GM18867 (cell line): ENCODE results near the gene GPA33.

ENCODE experiments used
- ATAC-seq: cut with Tn5 transposase; IDR thresholded peaks from one replicate; pipeline ENCODE4 v1.9.1; 2021; ENCODE audit warnings: mild to moderate bottlenecking, moderate library complexity; ENCODE audit not compliant: unreplicated experiment

Gene GPA33, protein sequence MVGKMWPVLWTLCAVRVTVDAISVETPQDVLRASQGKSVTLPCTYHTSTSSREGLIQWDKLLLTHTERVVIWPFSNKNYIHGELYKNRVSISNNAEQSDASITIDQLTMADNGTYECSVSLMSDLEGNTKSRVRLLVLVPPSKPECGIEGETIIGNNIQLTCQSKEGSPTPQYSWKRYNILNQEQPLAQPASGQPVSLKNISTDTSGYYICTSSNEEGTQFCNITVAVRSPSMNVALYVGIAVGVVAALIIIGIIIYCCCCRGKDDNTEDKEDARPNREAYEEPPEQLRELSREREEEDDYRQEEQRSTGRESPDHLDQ

DNA sequence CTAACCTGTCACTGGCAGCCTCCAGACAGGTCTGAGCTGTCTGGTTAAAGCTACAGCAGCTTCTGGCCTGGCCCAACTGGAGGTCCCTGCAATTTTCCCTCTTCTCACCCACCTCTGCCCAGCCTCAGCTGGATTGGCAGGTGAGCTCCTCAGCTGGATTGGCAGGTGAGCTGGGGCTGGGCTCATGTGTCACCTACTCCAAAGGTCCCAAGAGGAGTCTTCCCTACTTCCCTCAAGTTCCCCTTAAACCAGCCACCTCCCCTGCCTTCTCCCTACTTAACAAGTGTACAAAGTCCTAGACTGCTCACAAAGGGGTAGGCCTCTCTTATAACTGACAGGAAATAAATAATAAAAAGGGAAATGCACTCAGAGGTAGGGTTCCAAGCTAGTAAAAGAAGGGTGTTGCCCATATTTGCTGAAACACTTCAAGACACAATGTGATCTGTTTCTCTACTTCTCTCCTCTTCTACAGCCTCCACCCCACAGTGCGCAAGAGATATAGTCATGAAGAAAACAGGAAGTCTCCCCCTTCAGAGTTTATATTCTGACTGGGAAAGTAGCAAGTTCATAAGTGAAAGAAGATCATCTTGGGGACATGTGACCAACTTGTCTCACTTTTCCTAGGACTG is at the start of gene GPA33:
GPA33 (minus strand) TSS at position 64 of the 629 bp plus-strand sequence. CDS start 90 bp downstream, outside the sequence.
- ATAC-seq: peak; percentile 47

DNA sequence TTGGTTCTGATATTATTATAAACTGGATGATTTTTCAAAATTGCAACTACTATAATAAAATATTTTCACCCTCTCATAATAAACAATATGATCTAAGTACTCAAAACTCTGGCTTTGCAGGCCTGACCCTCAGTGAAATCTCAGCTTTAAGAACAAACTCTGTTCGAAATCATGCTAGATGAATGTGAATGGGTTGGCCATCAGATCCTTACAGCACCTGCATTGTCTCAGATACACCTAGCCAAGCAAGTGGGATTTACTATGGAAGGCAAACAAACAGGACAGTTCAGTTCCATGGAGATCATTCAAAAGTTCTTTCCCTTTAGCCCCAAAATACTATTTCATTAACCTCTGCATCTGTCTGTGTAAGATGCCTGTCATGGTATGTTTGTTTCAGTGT is 48.5 kb upstream of the GPA33 start:
- ATAC-seq: no peak

DNA sequence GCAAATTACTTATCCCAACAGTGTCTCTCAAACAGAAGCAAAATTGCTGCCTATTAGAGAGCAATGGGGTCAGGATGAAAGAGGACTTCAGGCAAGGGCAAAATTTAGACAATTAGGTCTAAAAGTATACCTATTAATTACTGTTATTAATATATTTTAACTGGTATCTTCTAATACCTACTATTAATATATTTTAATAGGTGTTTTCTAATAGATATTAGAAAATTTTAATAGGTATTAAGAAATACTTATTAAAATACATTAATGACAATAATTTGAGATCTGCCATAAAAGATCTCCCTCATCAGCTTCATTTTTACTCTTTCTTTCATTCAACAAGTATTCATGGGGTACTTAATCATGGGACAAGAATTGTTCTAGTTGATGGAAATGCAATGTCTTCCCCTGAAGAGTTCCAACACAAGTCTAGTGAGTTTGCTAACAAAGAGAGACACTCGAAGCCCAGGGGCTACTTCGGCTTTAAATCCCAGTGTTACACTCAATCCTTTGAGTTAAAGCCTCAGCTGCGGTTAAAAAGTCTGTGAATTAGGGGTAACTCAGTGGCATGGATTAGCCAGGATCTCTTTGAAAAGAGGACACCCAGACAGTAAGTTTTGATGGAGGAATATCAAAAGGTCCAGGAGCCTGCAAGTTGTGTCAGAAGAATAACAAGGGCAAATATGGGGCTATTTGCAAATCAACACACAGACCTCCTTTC is 47.8 kb upstream of the GPA33 start:
- ATAC-seq: no peak

DNA sequence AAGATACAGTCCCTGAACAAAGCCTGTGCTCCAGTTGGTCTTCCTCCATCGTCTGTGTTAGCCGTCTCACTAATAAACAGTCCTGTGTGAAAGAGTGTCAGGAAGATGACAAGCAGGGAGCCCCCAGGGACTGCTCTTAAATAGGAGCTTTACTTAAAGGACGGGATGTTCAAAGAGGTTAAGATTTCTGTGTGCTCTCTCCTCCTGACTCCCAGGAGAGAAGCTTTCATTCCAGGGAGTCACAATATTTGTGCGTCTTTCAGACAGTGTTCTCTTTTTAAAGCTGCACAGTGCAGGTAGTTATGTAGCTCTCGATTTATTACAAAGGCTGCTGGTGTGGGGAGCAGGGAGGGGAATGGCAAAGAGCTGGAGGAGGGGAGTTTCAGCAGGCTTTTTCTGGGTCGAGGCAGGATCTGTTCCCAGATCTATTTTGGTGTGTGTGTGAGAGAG is 47.2 kb upstream of the GPA33 start:
- ATAC-seq: no peak

DNA sequence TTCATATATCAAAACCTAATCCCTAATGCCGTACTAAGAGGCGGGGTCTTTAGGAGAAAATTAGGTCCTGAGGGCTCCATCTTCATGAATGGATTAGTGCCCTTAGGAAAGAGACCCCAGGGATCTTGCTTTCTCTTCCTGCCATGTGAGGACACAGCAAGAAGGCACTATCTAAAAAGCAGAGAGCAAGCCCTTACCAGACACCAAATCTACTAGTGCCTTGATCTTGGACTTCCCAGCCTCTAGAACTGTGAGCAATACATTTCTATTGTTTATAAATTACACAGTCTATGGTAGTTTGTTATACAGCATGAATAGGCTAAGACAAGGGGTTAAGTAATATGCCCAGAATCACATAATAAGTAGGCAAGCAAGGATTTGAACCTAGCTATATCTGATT is 46.6 kb upstream of the GPA33 start:
- no peak for ATAC-seq

DNA sequence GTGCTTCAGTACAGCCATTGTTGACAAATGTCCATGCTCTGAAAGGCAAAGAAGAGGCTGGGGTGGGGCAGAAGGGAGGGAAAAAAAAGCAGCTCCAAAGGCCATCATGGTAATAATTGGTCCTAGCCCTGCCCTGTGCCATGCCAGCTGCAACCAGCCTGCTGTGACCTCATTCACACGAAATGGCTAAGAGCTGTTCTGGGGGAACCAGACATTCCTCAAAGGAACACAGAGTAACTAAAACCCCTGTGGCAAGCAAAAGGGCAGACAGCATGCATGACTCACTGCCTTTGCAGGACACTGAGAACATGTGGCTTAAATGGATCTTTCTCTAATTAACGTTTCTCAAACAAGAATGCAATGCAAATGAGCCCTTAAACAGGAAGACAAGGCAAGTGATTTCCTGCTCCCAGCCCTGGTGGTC is 46.0 kb upstream of the GPA33 start:
- no peak for ATAC-seq

DNA sequence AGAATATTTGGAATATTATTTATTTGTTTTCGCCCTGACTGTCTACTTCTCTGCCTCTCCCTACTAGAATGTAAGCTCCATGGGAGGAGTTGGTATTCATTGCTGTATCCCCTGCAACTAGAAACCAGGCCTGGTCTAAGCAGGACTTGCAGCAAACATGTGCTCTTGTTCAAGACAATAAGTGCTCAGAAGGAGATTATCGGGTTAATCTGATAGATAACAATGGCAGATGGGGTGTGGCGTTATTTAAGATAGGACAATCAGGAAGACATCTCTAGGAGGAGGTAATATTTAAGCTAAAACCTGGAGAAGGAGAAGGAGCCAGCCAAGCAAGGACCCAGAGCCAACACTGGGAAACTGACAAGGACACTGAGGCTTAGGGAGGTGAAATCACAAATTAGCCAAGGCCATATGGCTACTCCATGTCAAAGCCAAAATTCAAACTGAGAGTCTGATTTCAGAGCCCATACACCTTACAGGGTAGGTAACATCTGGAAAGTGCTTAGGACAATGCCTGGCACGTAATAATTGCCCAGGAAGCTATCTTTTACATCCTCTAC is 45.2 kb upstream of the GPA33 start:
- no peak for ATAC-seq

DNA sequence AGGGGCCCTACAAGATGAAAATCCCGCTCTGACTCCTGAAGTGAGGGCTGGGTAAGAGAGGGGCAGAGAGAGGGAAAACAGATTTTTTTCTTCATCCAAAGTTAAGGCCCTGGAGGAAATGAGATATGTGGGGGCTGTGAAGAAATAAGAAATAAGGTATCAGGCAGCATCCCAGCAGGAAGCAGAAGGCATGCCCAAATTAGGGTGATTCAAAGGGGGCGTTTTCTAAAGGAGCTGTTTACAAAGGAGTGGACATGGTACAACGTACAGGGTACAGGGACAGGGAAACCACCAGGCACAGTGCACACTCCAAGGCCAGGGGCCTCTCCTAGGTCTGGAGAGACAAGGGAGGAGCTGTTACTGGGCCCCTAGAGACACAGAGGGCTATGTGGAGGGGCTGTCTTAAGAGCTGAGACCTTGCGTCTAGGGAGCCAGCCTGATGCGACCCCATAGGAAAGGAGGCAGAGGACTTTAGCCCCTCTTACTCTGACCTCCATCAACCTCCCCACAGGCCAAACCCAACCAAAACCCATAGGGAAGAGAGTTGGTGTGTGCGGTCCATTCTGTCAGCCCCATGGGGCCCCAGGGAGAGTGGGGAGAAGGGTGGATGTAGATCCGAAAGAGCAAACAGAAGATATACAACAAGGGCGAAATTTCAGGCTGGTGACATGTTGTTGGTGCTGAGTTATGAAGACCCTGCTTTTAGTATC is 42.3 kb upstream of the GPA33 start:
- ATAC-seq: no peak

DNA sequence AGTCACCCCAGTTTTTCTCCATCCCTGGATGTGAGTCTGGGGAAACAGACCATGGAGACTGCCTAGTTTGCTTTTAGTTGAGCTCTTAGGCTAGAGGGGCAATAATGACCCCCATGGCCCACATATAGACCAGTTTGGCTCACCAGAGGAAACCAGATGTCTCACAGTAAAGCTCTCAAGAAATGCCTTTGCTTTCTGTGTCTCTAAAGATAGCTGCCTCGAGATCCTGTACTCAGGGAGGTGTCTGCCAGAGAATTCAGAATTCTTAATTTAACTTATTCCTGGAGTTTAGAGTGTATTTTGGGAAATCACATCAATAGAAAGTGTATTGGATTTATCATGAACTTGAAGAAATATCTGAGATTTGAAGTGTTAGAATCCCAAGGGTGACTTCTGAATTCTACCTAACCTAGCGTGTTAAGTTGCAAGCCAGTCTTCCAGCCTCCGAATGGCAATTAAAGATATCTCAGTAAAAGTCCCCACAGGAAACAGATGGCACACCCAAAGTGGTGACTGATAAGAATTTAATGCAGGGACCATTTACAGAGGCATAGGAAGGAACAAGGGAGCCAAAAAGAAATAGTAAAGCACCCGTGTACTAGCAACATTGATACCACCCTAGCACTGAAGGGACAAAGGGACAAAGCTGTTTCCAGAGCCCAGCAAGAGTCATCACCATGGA is 40.8 kb upstream of the GPA33 start:
- no peak for ATAC-seq

DNA sequence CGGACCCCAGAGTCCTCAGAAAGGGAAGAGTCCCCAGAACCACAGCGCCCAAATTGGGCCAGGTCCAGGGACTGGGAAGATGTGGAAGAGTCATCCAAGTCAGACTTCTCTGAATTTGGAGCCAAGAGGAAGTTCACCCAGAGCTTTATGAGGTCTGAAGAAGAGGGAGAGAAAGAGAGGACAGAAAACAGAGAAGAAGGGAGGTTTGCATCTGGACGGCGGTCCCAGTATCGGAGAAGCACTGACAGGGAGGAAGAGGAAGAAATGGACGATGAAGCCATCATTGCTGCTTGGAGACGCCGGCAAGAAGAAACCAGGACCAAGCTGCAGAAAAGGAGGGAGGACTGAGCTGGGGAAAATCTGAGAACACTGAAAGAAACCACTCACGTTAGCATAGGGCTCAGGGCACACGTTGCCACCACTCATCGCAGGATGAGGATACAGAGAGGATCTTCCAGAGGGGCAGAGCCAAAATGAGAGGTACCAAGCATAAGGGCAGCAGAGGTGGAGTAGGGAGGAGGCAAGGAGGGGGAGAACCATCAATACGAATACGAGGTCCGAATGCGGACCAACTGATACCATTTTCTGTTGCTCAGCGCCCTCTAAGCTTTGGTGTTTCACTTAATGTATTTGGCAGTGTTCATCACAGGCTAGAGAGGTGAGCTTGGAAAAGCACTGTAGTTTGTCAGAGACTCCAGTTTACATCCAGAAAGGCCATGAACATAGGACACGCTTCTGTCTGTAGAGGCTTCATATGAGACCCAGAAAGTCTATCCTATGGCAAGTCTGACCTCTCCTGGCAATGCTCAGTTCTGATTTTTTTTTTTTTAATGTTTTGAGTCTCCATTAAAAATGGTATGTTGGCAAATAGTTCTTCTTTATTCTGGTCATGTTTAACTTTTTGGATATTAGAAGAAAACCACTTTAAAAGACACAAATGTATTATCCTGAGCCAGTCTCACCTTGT is 38.4 kb upstream of the GPA33 start:
- no peak for ATAC-seq

DNA sequence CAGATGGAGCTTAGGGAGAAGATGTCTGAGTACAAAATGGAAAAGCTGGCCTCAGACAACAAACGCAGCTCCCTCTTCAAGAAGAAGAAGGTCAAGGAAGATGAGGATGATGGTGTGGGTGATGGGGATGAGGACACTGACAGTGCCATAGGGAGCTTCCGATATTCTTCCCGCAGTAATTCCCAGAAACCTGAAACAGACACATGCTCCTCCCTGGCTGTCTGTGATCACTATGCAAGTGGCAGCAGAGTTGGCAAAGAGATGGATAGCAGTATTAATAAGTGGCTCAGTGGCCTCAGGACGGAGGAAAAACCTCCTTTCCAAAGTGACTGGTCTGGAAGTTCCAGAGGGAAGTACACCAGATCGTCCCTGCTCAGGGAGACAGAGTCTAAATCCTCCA is 37.5 kb upstream of the GPA33 start:
- ATAC-seq: no peak

DNA sequence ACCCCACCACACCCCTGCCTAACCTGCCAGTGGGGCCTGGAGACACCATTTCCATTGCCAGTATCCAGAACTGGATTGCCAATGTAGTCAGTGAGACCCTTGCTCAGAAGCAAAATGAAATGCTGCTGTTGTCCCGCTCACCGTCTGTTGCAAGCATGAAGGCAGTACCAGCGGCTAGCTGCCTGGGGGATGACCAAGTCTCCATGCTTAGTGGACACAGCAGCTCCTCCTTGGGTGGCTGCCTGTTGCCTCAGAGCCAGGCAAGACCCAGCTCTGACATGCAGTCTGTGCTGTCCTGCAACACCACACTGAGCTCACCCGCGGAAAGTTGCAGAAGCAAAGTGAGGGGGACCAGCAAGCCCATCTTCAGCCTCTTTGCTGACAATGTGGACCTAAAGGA is 37.1 kb upstream of the GPA33 start:
- no peak for ATAC-seq

DNA sequence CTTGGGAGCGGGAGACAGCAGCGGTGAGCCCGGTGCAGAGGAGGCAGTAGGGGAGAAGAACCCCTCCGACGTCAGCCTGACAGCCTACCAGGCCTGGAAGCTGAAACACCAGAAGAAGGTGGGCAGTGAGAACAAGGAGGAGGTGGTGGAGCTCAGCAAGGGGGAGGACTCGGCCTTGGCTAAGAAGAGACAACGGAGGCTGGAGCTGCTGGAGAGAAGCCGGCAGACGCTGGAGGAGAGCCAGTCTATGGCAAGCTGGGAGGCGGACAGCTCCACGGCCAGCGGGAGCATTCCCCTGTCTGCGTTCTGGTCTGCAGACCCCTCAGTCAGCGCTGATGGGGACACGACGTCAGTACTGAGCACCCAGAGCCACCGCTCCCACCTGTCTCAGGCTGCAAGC is 36.6 kb upstream of the GPA33 start:
- no peak for ATAC-seq

DNA sequence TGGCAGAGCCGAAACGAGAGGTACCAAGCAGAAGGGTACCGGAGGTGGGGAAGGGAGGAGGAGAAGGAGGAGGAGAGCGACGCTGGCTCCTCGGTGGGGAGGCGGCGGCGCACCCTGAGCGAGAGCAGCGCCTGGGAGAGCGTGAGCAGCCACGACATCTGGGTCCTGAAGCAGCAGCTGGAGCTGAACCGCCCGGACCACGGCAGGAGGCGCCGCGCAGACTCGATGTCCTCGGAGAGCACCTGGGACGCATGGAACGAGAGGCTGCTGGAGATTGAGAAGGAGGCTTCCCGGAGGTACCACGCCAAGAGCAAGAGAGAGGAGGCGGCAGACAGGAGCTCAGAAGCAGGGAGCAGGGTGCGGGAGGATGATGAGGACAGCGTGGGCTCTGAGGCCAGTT is 36.1 kb upstream of the GPA33 start:
- ATAC-seq: no peak

DNA sequence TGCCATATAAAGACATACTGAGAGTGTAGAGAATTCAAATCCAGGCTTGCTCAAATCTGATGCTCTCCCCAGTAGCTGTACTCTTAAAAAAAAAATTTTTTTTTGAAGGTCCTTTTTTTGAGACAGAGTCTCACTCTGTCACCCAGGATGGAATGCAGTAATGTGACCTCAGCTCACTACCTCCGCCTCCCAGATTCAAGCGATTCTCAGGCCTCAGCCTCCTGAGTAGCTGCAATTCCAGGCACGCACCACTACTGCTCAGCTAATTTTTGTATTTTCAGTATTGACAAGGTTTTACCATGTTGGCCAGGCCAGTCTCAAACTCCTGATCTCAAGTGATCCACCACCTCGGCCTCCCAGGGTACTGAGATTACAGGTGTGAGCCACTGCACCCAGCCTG is 32.4 kb upstream of the GPA33 start:
- ATAC-seq: no peak

DNA sequence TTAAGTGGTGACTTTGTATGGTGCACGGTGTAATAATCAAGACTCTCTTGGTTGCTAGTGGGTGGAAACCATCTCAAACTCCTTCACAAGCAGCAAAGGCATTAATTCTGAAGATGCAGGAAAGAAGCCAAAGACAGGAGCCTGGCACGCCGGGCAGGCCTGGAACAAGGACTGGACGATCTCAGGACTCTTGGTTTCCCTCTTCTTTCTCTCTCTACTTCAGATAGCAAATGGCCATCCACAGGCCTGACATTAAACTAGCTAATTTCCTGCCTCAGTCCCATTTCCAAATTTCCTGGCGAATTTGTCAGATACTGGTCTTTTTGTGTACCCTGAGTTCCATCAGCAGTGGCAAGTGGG is 31.9 kb upstream of the GPA33 start:
- ATAC-seq: no peak

DNA sequence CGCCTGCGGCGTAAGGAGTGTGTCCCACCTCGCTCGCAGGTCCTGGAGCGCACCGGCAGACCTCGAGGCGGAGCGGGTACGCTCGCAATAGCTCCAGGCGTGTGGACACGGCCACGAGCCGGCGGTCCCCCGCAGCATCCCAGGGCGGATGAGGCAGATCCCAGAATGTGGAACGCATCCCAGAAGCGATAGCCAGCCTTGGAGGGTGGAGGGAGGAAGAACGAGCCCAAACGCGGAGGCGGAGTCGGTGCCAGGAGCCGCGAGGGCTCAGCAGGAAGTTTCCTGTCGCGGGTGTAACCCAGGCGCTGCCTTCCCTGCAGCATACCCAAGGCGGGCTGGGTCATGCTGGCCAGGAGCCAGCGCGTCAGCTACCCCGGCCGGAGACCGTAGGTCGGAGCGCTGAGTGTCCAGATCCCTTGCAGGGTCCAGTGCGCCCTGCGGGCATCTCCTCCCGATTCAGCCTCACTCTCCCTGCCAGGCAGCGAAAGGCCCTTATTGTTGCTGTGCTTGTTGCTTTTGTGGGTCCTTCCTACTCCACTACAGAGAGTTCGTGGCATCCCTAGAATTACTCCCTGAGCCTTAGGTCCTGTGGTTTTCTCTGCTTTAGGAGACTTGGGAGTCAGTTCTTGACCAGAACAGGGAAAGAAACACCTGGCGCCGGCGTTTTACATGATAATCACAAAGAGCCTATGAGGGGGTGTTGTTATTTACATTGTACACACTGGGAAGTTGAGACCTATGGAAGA is 31.4 kb upstream of the GPA33 start:
- no peak for ATAC-seq

DNA sequence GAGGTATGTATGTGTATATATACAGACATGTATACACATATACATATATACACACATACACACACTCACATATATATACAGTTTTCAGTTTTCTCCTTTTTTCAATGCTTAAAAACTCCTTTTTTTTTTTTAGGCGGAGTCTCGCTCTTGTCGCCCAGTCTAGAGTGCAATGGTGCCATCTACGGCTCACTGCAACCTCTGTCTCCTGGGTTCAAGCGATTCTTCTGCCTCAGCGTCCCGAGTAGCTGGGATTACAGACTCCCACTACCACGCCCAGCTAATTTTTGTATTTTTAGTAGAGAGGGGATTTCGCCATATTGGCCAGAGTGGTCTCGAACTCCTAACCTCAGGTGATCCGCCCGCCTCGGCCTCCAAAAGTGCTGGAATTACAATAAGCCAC is 30.7 kb upstream of the GPA33 start:
- no peak for ATAC-seq

DNA sequence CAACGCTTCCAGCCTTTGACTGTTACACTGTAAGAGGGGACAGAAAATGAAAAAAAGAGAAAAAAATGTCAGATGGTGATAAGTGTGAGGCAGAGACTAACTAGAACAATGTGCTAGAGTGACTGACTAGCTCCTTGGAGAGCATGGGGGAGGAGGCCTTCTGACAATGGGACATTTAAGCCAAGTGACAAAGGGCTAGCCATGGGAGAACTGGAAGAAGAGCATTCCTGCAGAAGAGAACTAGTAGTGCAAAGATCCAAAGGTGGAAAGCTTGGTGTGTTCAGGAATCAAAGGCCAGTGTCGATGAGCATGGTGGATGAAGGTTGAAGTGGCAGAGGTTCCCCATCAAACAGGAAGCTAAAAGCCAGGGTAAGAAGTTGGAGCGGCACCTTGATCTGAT is 29.5 kb upstream of the GPA33 start:
- no peak for ATAC-seq
